Neutrophil (primary cell): ENCODE measurements around the gene NCCRP1.

Experiments used
- H3K27ac ChIP-seq: fragments of 200-600 bp; sonication (generic); 2 replicates; pipeline ENCODE4 v1.5.1; 2016; ENCODE audit warnings: mild to moderate bottlenecking, moderate library complexity
- H3K27me3 ChIP-seq: fragments of 200-600 bp; sonication (generic); 2 replicates; pipeline ENCODE4 v1.6.0; 2016; ENCODE audit warnings: mild to moderate bottlenecking
- H3K36me3 ChIP-seq: fragments of 200-600 bp; sonication (generic); 2 replicates; pipeline ENCODE4 v1.5.1; 2017
- H3K4me1 ChIP-seq, 2 experiments: fragments of 200-600 bp in 1 of 2; sonication (generic) in 1 of 2; 1 replicate in 1 of 2; 2 replicates in 1 of 2; pipeline versions ENCODE4 v1.5.1 to v1.6.1; 2013 to 2016; ENCODE audit warnings: low read depth in 1 of 2, low read length in 1 of 2, mild to moderate bottlenecking in 1 of 2, moderate library complexity in 1 of 2; ENCODE audit not compliant: control insufficient read depth in 1 of 2, insufficient read depth in 1 of 2
- H3K4me3 ChIP-seq, 2 experiments: fragments of 200-600 bp in 1 of 2; sonication (generic) in 1 of 2; 1 replicate in 1 of 2; 2 replicates in 1 of 2; pipeline ENCODE4 v1.5.1; 2013 to 2016; ENCODE audit warnings: low read depth in 1 of 2, low read length in 1 of 2, mild to moderate bottlenecking in 1 of 2, moderate library complexity in 1 of 2
- H3K9me3 ChIP-seq: fragments of 200-600 bp; sonication (generic); 2 replicates; pipeline ENCODE4 v1.5.1; 2016
- CTCF ChIP-seq: fragments of 200-600 bp; sonication (generic); IDR thresholded peaks from 2 replicates; pipeline ENCODE4 v1.5.1; 2016; ENCODE audit warnings: antibody characterized with exemption

The NCCRP1 gene

DNA sequence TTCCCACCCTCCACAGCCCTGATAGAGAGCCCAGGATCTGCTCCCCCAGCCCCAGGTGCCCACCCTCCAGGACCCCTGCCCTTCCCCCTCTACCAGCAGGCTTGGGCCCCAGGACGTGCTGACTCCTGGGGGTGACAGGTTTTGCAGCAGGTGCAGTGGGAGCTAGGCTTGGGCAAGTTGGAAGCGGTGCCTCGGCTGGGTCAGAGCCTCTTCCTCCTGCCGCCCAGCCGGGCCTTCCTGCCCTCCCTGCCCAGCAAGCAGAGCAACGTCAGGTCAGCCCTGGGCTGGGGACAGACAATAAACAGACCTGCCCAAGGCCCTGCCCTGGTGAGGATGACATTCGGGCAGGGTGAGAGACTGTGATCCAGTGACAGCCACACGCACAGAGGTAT, 9.2 kb upstream of the NCCRP1 start:
- Histone ChIP-seq H3K4me3 (no peak overlapping the region), H3K9me3 (no peaks in the 10 kb centered on the region), H3K27ac (no peak overlapping the region), H3K27me3 (peaks cover 12% of the 10 kb centered on the region), H3K4me1 (no peaks in the 10 kb centered on the region), H3K36me3 (no peaks in the 10 kb centered on the region)
- peak; percentile 3 for TF ChIP-seq CTCF

- TF ChIP-seq CTCF: no peak
- H3K27me3 ChIP-seq: peaks cover 21% of the 10 kb centered on the region
- no peak overlapping the region for H3K27ac ChIP-seq
- H3K4me3 ChIP-seq: no peak overlapping the region
- H3K9me3 ChIP-seq: no peaks in the 10 kb centered on the region
- no peaks in the 10 kb centered on the region for H3K4me1 ChIP-seq
- H3K36me3 ChIP-seq: no peaks in the 10 kb centered on the region
Observed at GRCh38 chr19:39188960-39189359, 7.8 kb upstream of the NCCRP1 start.

DNA sequence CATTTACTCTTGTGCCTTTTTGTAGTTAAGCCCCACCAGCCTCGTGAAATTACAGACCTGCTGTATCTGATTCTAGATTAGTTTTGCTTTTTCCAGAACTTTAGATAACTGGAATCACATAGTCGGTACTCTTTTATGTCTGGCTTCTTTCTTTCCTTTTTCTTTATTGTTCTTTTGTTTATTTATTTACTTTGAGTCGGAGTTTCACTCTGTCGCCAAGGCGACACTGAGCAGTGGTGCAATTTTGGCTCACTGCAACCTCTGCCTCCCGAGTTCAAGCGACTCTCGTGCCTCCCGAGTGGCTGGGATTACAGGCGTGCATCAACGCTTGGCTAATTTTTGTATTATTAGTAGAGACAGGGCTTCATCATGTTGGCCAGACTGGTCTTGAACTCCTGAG, 6.0 kb upstream of the NCCRP1 start:
- no peak for TF ChIP-seq CTCF
- no peaks in the 10 kb centered on the region for H3K36me3 ChIP-seq
- H3K9me3 ChIP-seq: no peaks in the 10 kb centered on the region
- no peak overlapping the region for H3K27ac ChIP-seq
- no peak overlapping the region for H3K4me3 ChIP-seq
- no peaks in the 10 kb centered on the region for H3K4me1 ChIP-seq
- H3K27me3 ChIP-seq: peaks cover 39% of the 10 kb centered on the region

DNA sequence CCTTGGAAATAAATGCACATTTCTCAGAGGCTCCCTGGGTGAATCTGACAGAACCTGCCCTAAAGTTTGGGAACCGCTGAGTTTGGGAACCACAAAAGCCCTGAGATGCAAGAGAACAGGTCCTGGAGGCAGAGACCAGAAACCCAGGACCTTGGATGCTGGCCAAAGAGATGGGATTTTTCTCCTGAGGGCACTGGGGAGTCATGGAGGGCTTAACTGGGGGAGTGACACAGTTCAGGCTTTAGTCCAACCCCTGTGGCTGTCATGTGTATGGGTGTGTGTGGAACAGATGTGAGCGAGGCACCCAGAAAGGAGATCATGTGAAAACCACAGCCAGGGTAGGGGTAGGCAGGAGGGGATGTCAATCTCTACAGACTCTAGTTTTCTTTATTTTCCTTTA, 3.9 kb upstream of the NCCRP1 start:
- no peaks in the 10 kb centered on the region for H3K36me3 ChIP-seq
- H3K27me3 ChIP-seq: peaks cover 60% of the 10 kb centered on the region
- no peaks in the 10 kb centered on the region for H3K9me3 ChIP-seq
- no peak overlapping the region for H3K27ac ChIP-seq
- no peak overlapping the region for H3K4me3 ChIP-seq
- no peak for TF ChIP-seq CTCF
- no peaks in the 10 kb centered on the region for H3K4me1 ChIP-seq

GRCh38 chr19:39193803-39194202, 3.0 kb upstream of the NCCRP1 start:
- Histone ChIP-seq H3K27ac (no peak overlapping the region), H3K27me3 (peaks cover 69% of the 10 kb centered on the region), H3K9me3 (no peaks in the 10 kb centered on the region), H3K4me1 (no peaks in the 10 kb centered on the region), H3K36me3 (no peaks in the 10 kb centered on the region), H3K4me3 (no peak overlapping the region)
- TF ChIP-seq CTCF: no peak
